ENCODE data around the gene ATP1A3. TPM values are rescaled to one million over a fixed set of nuclear protein-coding genes. Genes with fewer than 3 reads are reported as not detected.

The ATP1A3 gene
- total RNA-seq, 4 donors from 2014 or later, result 0.19 to 0.42 TPM; not detected in 2

DNA sequence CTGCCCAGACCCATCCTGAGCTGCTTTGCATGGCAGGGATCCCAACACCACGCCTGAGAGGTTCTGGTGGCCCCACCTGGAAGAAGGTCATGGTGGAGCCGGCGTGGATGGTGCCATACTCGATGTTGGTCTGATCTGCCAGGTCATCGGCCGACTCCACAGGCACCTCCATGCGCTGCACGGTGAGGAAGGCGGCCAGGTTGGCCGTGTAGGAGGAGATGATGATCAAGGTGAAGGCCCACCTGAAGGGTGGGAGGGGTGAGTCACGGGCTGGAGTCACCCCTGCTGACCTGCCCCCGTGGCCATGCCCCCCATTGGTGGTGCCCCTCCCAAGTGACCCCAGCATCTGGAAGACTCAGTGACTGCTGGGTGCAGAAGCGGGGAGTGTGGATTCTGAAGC lies 12.5 kb upstream of the ATP1A3 start:
- peaks cover 0 to 41% (median 0%) of the 10 kb centered on the region in 4 donors for H3K27me3 ChIP-seq
- TF ChIP-seq POLR2A (IDR thresholded peaks at IDR 0.05), result no peak
- TF ChIP-seq, protein P1, sequence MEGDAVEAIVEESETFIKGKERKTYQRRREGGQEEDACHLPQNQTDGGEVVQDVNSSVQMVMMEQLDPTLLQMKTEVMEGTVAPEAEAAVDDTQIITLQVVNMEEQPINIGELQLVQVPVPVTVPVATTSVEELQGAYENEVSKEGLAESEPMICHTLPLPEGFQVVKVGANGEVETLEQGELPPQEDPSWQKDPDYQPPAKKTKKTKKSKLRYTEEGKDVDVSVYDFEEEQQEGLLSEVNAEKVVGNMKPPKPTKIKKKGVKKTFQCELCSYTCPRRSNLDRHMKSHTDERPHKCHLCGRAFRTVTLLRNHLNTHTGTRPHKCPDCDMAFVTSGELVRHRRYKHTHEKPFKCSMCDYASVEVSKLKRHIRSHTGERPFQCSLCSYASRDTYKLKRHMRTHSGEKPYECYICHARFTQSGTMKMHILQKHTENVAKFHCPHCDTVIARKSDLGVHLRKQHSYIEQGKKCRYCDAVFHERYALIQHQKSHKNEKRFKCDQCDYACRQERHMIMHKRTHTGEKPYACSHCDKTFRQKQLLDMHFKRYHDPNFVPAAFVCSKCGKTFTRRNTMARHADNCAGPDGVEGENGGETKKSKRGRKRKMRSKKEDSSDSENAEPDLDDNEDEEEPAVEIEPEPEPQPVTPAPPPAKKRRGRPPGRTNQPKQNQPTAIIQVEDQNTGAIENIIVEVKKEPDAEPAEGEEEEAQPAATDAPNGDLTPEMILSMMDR (IDR thresholded peaks at IDR 0.05), result no peak
- WGBS, 2 donors, result 80 to 83% methylated on average over 1 to 10 of the region's 13 CpGs
- no peaks in the 10 kb centered on the region for H3K36me3 ChIP-seq
- no peaks in the 10 kb centered on the region for H3K4me1 ChIP-seq
- H3K27ac ChIP-seq, result no peak overlapping the region
- no peak for DNase-seq
- intact Hi-C loops (cut with DNase I), result no loop called here
- H3K4me3 ChIP-seq, result no peak overlapping the region
- H3K9me3 ChIP-seq, result no peaks in the 10 kb centered on the region

DNA sequence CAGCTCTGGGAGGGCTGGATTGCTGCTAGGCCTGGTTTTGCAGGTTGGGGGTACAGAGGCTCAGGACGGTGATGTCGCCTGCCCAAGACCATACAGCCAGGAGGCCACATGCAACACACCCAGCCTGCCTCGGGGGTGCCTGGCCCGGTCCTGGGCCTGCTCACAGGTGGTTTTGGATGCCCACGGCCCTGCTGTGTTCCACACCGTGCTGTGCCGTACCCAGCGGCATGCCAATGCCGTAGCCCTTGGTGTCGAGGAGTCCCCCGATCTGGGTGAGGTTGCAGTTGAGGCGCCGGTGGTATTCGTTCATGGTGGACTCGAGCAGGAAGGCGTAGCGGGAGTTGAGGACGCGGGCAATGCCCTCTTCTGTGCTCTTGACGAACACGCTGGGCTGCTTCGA lies 11.5 kb upstream of the ATP1A3 start:
- Histone ChIP-seq H3K36me3 (no peaks in the 10 kb centered on the region), H3K9me3 (no peaks in the 10 kb centered on the region), H3K27me3 (peaks cover 0 to 51% (median 0%) of the 10 kb centered on the region in 4 donors), H3K4me1 (no peaks in the 10 kb centered on the region), H3K4me3 (no peak overlapping the region), H3K27ac (no peak overlapping the region)
- TF ChIP-seq POLR2A (IDR thresholded peaks at IDR 0.05), result no peak
- TF ChIP-seq, protein P1 (IDR thresholded peaks at IDR 0.05), result no peak
- intact Hi-C loops (cut with DNase I), result no loop called here
- WGBS, 2 donors, result 40 to 94% methylated on average over 1 to 14 of the region's 22 CpGs
- DNase-seq, result no peak

DNA sequence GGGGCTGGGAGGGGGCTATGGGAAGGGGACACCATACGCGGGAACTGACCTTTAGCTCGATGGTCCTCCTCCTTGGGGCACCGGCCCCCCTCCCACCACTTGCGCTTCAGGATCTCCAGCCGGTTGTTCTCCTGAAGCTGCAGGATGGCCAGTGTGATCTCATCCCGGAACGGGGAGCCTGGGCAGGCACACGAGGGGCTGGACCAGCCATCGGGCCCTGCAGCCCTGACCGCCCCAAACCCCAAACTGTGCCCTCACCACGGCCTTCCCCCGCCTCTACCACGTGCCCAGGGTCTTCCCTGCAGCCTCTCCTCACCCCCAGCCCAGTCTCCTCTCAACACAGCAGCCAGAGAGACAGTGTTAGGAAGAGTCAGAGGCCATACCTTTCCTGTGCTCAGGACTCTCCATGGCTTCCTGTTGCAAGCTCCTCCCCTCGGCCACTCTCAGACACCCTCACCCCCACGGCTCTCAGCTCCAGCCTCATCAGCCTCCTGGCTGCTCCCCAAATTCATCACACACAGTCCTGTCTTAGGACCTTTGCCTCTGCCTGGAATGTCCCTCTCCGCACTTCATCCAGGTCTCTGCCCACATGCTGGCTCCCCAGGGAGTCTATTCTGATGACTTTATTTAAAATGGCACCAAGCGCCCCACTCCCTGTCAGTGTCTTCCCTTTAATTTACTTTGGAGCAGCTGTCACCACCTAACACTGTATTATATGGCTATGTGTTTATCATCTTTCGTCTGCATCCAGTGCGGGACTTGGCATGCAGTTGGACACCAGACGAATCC lies 9.7 kb upstream of the ATP1A3 start:
- H3K27me3 ChIP-seq, result peaks cover 0 to 69% (median 2%) of the 10 kb centered on the region in 4 donors
- no peak for TF ChIP-seq POLR2A (IDR thresholded peaks at IDR 0.05)
- TF ChIP-seq, protein P1 (IDR thresholded peaks at IDR 0.05), result no peak
- H3K4me3 ChIP-seq, result no peak overlapping the region
- H3K36me3 ChIP-seq, result no peaks in the 10 kb centered on the region
- no peaks in the 10 kb centered on the region for H3K9me3 ChIP-seq
- no peak for DNase-seq
- intact Hi-C loops (cut with DNase I), result no loop called here
- no peak overlapping the region for H3K27ac ChIP-seq
- H3K4me1 ChIP-seq, result peaks cover 0 to 5% (median 2%) of the 10 kb centered on the region in 3 donors
- WGBS, 2 donors, result 66 to 81% methylated on average over 8 to 14 of the region's 21 CpGs

DNA sequence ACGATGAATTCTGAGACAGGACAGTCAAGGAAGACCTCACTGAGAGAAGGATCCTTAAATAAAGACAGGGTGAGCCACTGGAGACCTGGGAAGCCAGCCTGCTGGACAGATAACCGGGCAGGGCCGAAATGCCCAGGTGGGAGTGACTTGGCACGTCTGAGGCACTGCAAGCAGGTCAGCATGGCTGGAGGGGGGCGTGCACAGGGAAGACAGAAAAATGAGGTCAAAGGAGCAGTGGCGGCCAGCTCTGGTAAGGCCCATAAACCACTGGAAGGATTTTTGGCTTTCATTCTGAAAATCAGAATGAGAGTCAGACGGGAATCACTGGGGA lies 5.8 kb upstream of the ATP1A3 start:
- intact Hi-C loops (cut with DNase I), result no loop called here
- DNase-seq, result no peak
- WGBS, 2 donors, result 62 to 67% methylated on average over 7 of the region's 7 CpGs
- no peaks in the 10 kb centered on the region for H3K36me3 ChIP-seq
- H3K4me3 ChIP-seq, result no peak overlapping the region
- TF ChIP-seq POLR2A (IDR thresholded peaks at IDR 0.05), result no peak
- TF ChIP-seq, protein P1 (IDR thresholded peaks at IDR 0.05), result no peak
- no peak overlapping the region for H3K27ac ChIP-seq
- H3K27me3 ChIP-seq, result peaks cover 5 to 100% (median 17%) of the 10 kb centered on the region in 4 donors
- no peaks in the 10 kb centered on the region for H3K9me3 ChIP-seq
- peaks cover 5 to 22% (median 5%) of the 10 kb centered on the region in 3 donors for H3K4me1 ChIP-seq

DNA sequence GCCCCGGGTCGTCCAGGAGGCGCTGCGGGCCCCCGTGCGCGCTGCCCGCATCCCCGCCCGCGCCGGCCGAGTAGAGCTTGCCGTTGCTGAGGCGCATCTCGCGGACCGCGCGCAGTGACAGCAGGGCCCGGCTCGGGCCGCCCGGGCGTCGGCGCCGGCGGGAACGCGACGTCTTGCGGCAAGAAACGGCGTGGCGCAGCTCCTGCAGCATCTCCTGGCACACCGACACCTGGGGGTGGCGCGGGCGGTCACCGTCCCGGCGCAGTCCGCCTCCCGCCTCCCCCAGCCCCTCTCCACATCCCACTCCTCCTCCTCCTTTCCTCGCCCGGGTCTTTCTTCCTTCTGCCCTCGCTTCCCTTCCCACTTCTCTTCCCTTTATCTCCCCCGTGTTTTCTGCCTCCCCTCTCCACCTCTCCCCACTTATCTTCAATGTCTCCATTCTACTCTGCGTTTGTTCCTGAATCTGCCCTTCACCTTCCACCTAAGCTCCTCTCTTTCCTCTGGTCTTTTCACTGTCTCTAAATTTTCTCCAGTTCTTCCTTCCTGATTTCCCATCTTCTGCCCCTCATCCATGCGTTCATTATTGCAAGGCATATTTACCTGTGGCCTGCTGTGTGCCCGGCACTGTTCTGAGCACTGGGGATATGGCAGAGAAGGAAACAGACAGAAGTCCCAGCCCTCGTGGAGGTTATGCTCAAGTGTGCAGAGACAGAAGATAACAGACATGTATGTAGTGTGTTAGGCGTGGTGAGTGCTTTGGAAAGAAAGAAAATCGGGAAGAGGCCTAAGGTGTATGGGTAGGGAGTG lies 5.2 kb upstream of the ATP1A3 start:
- DNase-seq, result no peak
- intact Hi-C loops (cut with DNase I), result no loop called here
- WGBS, 2 donors, result 12 to 17% methylated on average over 27 to 35 of the region's 55 CpGs
- no peak overlapping the region for H3K27ac ChIP-seq
- H3K4me3 ChIP-seq, result peak overlapping the region in 2 of 4 donors; percentile 22 to 48
- TF ChIP-seq, protein P1 (IDR thresholded peaks at IDR 0.05), result no peak
- TF ChIP-seq POLR2A (IDR thresholded peaks at IDR 0.05), result no peak
- H3K27me3 ChIP-seq, result peaks cover 5 to 100% (median 19%) of the 10 kb centered on the region in 4 donors
- H3K4me1 ChIP-seq, result peaks cover 5 to 26% (median 8%) of the 10 kb centered on the region in 3 donors
- no peaks in the 10 kb centered on the region for H3K9me3 ChIP-seq
- H3K36me3 ChIP-seq, result no peaks in the 10 kb centered on the region
